GM21360 (cell line): ENCODE data around the gene SNAPC5.
"Not testable (repeated sequence)": the region's sequence is repeated elsewhere in the genome, so short reads cannot be mapped to it uniquely, and the experiment has no call there.

Experiments used
- ATAC-seq: cut with Tn5 transposase; IDR thresholded peaks from one replicate; pipeline ENCODE4 v1.9.1; 2021; ENCODE audit warnings: mild to moderate bottlenecking, moderate library complexity; ENCODE audit not compliant: unreplicated experiment

SNAPC5 gene, protein sequence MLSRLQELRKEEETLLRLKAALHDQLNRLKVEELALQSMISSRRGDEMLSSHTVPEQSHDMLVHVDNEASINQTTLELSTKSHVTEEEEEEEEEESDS

DNA sequence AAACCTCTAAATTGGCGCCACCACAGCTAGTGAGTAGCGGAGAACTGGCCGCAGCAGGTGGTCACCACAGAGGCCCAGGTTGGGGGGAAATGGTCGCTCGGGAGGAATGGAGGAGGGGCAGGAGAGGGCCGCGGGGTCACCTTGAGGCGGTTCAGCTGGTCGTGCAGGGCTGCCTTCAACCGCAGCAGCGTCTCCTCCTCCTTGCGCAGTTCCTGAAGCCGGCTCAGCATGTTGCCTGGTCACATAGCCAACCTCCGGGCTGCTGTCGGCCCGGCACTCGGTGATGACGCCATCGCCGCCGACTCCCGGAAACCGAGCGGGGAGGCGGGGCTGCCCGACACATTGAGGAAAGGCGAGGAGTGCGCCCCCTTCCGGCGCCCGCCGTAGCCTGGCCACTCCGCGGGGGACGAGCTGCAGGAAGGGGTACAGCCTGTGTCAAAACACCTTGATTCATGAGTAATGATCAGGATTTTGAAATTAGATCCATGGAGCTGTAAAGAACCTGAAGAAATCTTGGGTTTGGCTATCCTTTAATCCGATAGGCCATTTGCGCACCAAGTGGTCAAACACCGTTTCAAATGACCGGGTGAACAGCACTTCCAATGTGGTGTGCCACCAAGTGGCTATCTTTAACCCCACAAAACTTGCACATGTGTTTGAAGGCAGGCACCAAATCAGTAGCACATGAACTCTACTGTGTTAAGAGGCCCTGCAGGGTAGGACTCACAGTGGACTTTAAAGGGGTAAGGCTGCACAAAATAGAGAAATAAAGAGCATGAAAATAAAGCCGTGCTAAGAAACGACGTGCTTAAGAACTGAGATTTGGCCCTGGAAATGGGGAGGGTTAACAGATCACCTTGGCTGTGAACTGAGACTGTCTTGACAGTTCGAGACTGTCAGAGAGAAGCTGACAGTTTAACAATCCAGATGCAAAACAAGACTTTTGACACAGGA, at the start of gene SNAPC5:
SNAPC5 (minus strand) TSS at position 261 of the 954 bp plus-strand sequence; CDS start at position 230, 31 bp downstream.
- peak; percentile 83 for ATAC-seq

DNA sequence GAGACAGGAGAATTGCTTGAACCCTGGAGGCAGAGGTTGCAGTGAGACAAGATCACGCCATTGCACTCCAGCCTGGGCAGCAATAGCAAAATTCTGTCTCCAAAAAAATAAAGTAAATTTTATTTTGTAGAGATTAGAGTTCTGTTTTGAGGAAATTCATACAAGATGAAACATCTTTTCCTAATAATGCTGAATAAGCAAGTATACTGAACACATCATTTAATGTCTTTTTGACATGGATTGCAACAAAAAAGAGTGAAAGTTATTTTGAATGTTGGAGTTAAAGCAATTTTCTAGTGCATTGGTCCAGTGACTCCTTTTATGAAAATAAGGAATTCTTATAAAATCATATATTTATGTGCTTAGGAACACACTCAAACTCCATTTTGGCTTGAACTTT, 47.7 kb upstream of the SNAPC5 start:
- no peak for ATAC-seq

DNA sequence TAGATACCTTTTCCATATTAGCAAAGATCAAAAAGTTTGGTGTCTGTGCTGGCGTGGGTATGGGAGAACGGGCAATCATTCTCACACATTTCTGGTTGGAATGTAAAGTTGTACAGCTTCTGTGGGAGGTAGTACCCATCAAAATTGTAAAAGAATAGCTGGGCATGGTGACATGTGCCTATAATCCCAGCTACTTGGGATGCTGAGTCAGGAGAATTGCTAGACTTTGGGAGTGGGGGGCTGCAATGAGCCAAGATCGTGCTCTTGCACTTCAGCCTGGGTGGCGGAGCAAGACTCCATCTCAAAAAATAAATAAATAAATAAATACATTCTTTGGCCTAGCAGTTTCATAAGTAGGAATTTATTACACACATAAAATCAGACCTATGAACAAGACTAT, 45.3 kb upstream of the SNAPC5 start:
- no peak for ATAC-seq

DNA sequence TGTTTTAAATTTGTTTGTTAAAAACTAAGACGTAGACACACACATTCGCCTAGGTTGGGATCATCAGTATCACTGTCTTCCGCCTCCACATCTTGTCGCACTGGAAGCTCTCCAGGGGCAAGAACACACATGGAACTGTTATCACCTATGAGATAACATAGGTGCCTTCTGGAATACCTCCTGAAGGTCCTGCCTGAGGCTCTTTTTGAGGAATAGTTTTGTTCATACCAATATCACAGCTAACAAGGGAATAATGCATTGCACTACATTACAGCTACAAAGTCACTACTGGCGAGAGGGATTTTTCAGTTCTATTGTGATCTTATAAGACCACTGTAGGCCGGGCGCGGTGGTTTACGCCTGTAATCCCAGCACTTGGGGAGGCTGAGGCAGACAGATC, 37.5 kb upstream of the SNAPC5 start:
- ATAC-seq: no peak

DNA sequence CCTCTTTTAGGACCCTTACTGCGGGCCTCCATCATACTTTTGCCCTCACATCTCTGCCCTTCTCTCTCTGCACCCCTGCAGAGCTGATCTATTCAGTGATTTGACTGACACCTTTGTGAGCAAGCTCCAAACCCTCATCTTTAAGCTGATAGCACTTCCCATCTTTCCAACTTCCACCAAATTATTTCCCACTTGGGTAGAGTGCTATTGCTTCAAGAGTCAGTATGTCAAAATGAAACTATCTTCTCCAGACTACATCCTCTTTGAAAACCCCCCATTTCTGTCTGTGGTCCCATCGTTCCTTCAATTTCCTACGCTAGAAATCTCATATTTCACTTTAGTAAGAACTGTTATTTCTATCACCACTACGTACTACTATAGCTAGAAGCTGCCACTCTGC, 27.3 kb upstream of the SNAPC5 start:
- ATAC-seq: no peak

DNA sequence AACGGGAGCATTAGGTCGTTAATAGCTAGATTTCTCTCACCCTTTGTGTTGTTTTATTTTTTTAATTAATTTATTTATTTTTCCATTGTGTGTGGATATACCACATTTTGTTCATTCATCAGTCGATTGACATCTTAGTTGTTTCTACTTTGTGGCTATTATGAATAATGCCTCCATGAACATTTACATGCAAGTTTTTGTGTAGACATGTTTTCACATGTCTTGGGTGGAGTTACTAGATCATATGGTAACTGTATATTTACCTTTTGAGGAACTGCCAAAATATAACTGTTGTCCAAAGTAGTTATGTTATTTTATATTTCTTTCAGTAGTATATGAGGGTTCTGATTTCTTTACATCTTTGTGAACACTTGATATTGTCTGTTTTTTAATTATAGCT, 26.4 kb upstream of the SNAPC5 start:
- no peak for ATAC-seq

DNA sequence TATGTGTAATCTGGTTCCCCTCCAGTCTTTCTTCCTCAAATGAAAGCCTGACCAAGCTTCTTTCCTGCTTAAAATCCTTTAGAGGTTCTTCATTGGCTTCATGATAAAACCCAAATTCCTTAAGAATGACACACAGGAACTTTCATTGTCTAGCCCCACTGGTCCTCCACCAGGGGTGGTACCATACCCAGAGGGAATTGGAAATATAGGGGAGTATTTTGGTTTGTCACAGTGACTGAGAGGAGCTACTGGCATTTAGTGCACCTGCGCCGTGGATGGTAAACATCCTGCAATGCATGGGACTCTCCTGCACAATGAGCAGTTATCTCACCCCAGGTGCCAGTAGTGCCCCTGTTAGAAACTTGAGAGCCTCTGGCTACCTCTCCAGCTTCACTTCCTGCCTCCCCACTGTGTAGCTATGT, 18.4 kb upstream of the SNAPC5 start:
- ATAC-seq: no peak

DNA sequence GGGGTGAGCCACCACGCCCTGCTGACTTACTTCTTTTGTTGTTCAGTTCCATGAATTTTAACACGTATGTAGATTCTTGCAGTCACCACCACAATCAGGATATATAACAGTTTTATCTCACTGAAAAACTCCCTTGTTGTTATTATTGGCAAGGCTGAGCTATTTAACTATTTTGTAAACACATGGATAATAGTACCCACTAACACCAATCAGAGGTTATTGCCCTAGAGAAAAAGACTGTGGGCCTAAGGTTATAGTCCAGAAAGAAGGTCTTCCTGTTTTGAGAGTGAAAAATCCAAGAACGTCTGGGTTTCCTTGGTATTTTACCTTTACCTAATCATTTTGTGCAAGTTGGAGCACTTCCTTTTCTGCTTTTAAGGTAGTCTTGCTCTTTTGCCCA, 17.0 kb upstream of the SNAPC5 start:
- no peak for ATAC-seq

DNA sequence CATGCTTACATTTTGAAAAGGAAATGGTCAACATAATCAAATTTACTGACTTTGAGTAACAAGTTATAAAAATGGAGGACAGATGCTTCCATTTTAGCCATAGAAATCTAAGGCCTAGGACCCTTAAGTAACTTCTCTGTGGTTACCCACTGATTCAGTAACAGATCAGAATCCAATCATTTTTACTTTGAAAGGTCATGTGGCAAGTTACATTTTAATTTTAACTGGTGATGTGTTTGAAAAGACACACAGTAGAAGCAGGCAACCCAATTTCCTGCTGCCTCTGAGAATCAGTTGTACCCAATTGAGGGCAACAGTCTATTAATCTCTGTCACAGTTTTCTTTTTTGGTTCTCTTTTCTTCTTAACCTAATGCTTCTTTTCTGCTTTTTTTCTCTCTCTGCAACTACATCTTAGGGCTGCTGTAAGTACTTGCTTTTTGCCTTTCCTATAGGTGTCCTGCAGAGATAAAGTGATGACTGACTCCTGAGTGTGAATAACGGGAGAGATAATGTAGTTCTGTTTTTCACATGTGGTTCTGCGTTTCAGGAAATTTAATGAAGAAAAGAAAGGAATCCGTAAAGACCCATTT, 10.8 kb upstream of the SNAPC5 start:
- ATAC-seq: no peak

DNA sequence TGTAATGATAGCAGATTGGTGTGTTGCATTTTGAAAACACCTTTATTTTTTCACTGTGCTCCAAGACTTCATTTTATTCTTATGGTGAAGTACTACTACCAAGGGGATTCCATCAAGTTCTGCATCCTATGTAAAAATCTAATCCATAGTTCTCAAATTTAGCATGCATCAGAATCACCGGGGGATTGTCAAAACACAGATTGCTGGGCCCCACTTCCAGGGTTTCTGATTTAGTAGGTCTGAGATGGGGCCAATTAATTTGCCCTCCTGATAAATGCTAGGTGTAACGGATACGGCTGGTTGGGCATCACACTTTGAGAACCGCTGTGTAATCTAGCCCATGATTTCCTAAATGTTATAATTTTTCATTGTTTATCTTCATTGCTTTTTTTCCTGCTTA, 8.3 kb upstream of the SNAPC5 start:
- ATAC-seq: no peak

DNA sequence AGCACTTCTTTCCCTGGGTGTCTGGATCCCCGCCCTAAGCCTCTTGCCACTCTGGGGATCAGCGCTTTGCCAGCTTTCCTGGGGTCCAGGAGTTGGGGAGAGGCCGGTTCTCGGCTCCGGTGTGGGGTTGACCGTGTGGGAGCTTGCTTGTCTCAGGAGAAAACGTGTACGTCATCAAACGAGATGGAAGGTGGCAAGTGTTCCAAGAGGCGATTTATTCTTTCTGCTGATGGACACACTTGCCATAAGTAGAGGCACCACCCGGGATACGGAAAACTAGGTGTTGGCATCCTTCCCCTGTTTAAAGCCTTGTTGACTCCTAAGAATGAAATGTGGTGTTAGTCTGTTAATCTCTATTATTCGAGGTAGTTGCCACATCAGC, 7.9 kb upstream of the SNAPC5 start:
- no peak for ATAC-seq

DNA sequence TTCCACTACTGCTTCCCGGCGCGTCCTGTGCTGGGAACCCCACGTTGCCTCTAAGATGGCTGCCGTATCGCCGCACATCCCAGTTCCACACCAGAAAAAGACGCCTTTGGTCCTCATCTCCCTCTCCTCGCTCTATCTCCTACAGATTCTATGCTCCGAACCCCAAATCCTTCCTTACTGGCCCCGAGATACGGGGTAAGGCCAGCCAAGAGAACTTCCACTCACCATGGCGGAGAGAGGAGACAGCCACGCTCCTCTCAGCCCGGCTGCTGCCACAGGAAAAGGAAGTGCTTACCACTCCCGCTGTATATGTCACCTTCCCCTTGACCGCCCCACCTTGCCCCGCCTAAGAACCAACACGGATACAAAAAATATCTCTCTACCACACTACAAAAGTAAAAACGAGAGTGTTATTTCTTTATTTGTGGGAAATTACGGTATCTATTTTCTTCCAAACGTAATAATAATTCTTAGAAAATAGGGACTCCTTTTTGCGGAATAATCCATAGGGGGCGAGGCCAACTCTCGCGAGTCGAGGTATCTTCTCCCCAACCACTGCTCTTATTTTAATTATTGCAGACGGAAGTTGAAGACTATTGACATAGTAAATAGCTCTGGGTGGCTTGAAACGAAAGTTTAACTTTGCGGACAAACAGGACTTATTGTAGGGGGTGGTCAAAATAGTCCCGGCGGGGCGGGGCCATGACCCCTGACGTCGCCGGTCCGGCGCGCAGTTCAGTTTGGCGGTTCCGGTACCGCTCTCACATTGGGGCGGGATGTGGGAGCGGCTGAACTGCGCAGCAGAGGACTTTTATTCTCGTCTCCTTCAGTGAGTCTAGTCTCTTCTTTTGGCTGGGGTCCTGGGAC, 7.2 kb upstream of the SNAPC5 start, which contains the start of the genes RPL4 and ZWILCH:
RPL4 (minus strand) TSS at position 293 of the 867 bp plus-strand sequence; CDS start at position 228, 65 bp downstream.
ZWILCH (plus strand) TSS at position 764 of the 867 bp plus-strand sequence; CDS start at position 777, 13 bp downstream.
- peak; percentile 65 for ATAC-seq

DNA sequence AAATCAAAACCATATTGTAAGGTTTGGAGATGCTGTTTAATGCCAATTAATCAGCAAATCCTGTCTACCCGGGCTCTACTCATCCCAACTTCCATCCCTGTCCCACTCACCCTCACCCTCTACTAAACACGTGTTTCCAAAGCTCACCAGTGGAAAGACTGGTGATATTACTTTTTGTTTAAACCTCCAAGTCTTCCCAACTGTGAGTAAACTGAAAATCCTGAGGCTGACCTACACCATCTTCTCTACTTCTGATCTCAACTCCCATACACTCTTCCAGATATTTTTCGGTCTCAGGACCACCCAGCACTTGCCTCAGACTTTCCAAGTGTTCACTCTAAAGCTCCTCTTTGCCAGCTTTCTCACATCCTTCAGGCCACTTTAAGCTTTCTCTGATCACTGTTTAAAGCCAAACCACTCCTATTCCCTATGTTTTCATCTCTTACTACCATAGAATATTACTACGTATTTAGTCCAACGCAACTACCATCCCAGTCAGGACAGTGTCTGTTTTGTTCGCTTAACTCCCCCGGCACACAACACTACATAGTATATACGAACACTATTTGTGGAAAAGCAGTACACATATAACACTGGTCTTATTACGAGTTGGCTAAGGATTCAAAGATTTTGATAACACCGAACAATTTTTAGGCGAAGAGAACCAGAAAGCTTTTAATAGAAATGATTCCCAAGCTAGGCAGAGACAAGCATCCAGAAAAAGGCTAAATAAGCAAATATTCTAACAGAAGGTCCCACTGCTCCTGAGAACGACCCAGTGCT, 6.4 kb upstream of the SNAPC5 start:
- ATAC-seq: no peak

DNA sequence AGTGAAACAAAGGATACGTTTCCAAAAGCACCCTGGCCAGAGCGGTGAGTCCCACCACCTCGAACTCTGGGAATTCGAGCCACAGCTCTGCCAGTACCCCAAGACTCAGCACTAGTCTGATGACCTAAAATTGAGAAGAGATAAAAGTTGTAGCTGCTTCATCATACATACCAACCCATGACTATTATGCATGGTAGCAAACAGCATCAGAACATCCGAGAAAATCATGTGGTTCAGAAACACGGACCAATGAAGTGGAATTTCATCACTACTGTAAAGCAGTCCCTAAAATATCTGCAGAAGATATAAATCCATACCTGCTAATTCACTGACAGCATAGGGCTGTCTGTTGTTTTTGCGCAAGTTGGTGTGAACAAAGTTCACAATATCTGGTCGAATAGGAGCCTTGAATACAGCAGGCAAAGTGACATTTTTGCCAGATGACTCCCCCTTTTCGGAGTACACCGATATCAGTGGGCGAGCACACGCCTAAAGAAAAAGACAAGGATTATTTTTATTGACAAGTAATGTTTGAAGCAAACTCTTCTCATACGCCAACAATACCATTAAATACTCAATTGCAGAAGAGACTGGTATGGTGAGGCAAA, 5.6 kb upstream of the SNAPC5 start:
- ATAC-seq: not testable (repeated sequence)

DNA sequence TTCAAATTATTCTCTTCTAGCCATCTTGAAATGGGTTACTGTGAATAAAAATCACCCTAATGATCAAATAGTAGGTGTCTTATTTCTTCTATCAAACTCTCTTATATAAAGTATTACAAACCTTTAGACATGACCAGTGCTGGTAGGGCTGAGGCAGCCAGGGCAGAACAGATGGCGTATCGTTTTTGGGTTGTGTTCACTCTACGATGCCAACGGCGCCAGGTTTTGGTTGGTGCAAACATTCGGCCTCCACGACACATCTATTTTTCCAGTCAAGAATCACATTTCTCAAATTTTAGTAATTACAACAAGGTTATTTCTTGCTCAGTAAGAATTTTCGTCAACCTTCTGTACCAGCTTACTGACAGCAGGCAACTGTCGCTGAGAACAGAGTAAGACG, 4.9 kb upstream of the SNAPC5 start:
- ATAC-seq: no peak

DNA sequence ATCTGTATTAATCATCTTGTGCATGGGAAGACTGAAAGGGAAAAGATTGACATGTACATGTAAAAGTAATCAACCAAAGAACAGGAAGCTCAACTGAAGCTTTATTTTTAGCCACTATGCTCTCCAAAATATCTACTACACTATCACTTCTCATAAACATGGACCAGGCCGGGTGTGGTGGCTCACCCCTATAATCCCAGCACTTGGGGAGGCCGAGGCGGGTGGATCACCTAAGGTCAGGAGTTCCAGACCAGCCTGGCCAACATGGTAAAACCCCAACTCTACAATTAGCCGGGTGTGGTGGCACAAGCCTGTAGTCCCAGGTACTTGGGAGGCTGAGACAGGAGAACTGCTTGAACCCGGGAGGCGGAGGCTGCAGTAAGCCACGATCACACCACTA, 2.8 kb upstream of the SNAPC5 start:
- ATAC-seq: not testable (repeated sequence)

DNA sequence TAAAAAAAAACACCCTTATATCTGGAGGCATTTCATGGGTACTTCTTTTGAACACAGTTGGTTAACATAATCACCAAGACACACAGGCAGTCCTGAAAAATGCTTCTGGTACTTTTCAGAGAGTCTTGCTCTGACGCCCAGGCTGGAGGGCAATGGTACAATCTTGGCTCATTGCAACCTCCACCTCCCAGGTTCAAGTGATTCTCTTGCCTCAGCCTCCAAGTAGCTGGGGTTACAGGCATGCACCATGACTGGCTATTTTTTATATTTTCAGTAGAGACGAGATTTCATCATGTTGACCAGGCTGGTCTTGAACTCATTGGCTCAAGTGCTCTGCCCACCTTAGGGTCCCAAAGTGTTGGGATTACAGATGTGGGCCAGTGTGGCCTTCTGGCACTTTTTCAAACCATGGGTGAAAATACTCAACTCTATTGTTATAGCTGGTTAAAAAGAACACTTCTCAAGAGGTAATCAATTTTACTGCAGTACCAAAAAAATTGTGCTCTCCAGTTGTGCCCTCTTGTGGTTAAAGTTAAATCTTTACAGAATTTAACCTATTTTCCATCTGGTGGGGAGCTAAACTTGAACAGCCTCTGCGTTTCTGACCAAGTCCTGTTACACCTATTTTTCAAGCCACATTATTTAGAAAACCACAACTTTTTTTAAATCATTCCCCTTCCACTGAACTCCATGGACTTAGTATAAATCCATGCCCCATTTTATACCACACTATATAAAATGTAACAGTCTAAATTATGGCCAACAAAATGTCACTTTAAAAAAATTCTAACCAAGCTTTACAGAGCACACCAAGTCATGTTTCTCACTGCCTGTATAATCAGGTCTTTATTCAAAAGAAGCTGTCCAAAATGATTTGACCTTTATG, 1.2 kb upstream of the SNAPC5 start:
- no peak for ATAC-seq

DNA sequence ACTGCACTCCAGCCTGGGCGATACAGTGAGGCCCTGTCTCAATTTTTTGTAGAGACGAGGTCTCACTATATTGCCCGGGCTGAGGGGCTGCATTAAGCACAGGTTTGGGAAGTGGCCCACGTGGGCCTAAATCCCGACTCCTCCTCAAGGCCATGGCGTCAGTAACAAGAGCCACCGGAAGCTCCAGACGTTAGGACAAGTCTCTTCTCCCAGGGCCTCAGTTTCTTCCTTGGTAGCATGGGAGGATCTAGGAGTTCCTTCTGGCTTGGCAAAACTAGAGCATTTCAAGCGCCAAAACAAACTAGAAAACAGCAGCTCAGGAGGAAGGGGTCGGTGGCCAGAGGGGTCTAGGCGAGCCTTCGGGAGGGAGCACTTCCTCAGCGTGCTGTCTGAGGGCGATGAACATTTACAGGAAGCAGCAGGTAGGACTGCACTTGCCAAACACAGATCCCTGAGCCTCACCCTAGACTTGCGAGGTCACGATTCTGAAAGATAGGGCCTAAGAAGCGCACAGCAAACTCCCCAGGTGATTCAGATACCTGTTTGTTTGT, 536 bp downstream of the SNAPC5 start:
- ATAC-seq: no peak
